T follicular helper cell (primary cell): ENCODE measurements around the gene SLC25A23.
"Not testable (repeated sequence)": the region's sequence is repeated elsewhere in the genome, so short reads cannot be mapped to it uniquely, and the experiment has no call there.

ENCODE experiments used
- DNase-seq: peaks from one replicate; pipeline ENCODE4 v3.0.0-alpha.2; 2020; ENCODE audit warnings: low read depth

SLC25A23 gene

GRCh38 chr19:6457958-6458694 lies 1.5 kb downstream of the SLC25A23 start:
- no peak for DNase-seq

DNA sequence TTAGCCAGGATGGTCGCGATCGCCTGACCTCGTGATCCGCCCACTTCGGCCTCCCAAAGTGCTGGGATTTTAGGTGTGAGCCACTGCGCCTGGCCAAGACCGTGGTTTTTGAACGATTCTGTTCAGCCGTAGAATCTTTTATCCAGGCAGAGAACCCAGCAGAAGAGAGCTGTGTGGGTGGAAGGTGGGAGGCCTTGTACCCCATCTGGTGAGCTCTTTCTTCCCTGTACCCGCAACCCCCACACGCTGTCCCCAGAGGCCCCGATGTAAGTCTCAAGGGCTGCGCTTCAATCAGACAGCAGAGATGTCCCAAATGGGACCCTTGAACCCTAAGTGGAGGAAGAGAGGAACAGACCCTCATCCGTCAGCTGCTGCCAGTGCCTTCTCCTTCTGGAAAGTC lies 3.7 kb downstream of the SLC25A23 start:
- no peak for DNase-seq

DNA sequence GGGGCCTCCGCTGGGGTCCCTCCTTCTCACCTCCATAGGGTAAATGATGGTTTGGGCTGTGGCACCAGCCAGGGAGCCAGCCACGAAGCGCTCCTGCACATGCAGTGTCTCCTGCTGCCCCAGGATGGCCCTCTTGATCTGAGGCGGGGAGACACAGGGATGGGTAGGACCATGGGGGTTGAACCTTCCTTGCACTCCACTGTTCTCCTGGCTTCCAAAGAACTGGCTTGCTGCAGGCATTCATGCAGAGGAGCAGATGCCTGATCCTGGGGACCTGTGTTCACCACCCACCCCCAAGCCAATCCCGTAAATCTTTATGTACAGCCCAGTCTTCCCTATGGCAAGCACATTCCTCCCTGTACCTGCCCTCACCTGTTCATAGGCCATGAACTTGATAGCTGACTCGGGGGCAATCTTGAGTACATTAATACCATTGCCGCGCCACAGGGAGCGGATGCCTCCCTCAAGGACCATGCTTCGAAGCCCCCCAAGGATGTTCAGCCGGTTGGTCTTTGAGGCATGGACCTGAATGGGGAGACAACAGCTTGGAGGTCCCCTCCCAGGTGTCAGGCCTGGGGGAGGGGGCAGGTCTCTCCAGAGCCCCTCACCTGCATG lies 5.5 kb downstream of the SLC25A23 start:
- no peak for DNase-seq

GRCh38 chr19:6452899-6453298 lies 6.7 kb downstream of the SLC25A23 start:
- no peak for DNase-seq

- DNase-seq: no peak
Observed at GRCh38 chr19:6452223-6452614, 7.4 kb downstream of the SLC25A23 start.

DNA sequence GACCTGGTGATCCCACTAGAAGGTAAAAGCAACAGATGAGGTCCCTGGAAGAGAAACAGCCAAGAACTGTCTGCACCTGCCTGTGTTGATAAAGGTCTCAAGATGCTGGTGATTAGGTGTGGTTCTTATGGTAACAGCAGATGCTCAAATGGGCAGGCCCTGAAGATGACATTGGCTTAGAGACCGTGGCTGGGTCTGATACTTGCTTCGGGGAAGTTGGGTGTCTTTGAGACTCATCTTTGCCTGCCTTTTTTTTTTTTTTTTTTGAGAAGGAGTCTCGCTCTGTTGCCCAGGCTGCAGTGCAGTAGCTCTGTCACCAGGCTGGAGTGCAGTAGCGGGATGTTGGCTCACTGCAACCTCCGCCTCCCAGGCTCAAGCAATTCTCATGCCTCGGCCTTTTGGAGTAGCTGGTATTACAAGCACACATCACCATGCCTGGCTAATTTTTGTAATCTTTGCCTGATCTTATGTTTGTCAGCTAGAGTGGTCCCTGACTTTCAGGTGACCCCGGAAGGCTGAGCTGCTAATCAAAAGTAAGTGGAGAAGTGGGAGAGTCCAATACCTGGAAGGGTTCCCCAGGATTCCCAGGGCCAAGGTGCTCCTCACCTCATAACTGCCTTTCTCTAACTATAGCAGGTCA lies 7.9 kb downstream of the SLC25A23 start:
- no peak for DNase-seq

GRCh38 chr19:6450166-6450565 lies 9.4 kb downstream of the SLC25A23 start:
- DNase-seq: no peak

DNA sequence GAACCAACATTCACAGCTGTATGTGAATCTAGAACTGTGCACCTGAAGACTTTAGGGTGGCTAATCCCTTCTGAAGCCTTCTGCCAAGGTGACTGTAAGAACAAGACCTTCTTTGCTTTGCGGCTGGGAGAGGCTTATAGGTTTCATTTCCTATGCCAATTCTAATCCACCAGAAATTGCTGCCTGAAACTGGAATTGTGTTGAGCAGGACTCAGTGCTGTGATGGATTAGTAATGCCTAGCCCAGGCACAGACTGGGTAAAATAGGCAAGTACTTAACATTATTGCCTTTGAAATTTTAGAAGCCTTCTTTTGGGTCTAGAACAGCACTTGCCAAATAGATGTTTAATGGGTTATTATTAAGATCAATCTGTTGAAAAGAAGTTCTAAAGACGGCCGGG lies 11.5 kb downstream of the SLC25A23 start:
- no peak for DNase-seq

DNA sequence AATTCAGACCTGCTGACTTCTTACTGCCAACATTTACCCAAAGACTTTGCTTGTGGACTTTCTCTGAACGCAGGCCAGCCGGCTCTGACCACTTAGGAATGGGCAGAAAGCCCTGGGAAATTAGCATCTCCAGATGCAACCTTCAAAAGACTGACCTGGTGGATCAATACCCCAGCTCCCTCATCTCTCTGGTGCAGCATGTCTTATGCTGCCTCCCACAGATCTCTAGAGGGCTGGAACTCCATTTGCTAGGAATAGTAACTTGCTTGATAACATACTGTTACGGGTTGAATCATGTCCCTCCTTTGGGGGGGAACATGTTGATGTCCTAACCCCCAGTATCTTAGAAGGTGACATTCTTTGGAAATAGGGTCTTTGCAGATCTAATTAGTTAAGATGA lies 13.1 kb downstream of the SLC25A23 start:
- no peak for DNase-seq

GRCh38 chr19:6443986-6444385 lies 15.6 kb downstream of the SLC25A23 start:
- DNase-seq: no peak

- no peak for DNase-seq
Observed at GRCh38 chr19:6442087-6442688, 17.4 kb downstream of the SLC25A23 start.

GRCh38 chr19:6440905-6441304 lies 18.7 kb downstream of the SLC25A23 start:
- no peak for DNase-seq

DNA sequence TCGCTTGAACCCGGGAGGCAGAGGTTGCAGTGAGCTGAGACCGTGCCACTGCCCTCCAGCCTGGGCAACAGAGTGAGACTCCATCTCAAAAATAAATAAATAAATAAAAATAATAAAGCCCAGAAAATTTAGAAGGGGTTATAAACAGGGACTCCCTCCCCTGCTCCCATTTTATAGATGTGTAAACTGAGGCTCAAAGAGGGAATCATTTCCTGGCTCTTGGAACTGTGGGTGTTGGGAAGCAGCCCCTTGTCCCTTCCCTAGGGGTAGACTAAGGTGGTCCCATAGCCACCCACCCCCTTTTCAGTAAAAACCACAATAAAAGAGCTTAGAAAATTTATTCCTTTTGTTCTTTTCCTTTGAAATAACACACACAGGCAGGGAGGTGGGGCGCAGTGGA lies 19.8 kb downstream of the SLC25A23 start:
- DNase-seq: no peak

- DNase-seq: no peak
Observed at GRCh38 chr19:6433663-6434062, 25.9 kb downstream of the SLC25A23 start, which contains the start of gene SLC25A41. SLC25A41 (minus strand) TSS chr19:6433763; CDS start chr19:6433693, 70 bp downstream.

- DNase-seq: no peak
Observed at GRCh38 chr19:6433165-6433564, 26.4 kb downstream of the SLC25A23 start.

GRCh38 chr19:6431891-6432290 lies 27.7 kb downstream of the SLC25A23 start:
- DNase-seq: no peak

DNA sequence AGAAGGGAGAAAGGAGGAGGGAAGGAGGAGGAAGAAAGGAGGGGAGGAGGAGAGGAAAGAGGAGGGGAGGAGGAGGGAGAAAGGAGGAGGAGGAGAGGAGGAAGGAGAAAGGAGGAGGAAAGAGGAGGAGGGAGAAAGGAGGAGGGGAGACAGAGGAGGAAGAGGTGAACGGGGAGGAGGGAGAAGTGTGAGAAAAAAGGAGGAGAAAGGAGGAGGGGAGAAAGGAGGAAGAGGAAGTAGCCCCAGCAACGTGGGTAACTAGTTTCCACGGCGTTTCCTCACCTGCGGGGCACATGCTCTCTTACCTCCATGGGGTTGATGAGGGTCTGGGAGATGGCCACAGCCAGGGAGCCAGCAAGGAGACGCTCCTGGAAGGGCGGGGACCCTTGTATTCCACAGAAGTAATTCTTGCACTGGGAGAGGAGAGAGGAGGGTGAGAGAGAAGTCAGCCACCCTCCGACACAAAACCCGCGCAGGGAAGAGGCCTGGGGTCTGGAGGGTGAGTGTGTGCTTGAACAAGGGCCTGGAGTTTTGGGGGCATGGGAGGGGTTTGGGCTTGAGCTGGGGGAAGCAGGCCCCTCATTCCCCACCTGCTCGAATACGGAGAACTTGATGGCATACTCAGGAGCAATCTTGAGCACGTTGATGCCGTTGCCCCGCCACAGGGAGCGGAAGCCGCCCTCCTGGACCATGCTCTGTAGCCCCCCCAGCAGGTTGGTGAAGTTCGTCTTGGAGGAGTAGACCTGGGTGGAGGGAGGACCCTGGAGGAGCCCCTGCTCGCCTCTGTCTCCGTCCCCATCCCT lies 30.0 kb downstream of the SLC25A23 start:
- no peak for DNase-seq

- not testable (repeated sequence) for DNase-seq
Observed at GRCh38 chr19:6428692-6429418, 30.7 kb downstream of the SLC25A23 start.

DNA sequence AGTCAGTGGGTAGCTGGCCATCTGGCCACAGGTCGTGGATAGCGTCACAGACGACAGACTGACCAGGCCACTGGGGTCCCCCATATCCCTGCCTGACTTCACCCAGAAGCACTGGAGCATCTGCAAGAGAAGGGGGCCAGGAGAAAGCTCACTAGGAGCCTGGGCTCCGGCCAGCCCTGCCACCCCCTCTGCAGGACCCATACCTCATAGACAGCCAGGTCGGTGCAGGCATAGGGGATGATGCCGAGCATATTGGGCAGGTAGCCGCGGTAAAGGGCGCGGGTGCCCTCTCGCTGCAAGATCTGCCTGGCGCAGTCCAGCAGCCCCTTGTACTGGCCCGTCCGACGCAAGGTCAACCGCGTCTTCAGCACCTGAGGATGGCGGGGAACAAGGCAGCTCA lies 32.5 kb downstream of the SLC25A23 start:
- no peak for DNase-seq

GRCh38 chr19:6425732-6426620 lies 33.6 kb downstream of the SLC25A23 start:
- DNase-seq: no peak
